NCI-H1105 treated with DMSO at 0.1 percent for 48 hours (cell line): ENCODE results near the gene UCMA.
"Not testable (repeated sequence)": the region's sequence is repeated elsewhere in the genome, so short reads cannot be mapped to it uniquely, and the experiment has no call there.

Source experiments
- DNase-seq: peaks from one replicate; lab custom pipeline; 2025; lab: John Stamatoyannopoulos, UW

UCMA gene

GRCh38 chr10:13234172-13234571, at the start of gene UCMA:
UCMA (minus strand) TSS chr10:13234374; CDS start chr10:13234258, 116 bp downstream.
- DNase-seq, result no peak

- not testable (repeated sequence) for DNase-seq
Measured at GRCh38 chr10:13282348-13282747, 48.2 kb upstream of the UCMA start.

GRCh38 chr10:13276749-13277365, 42.7 kb upstream of the UCMA start:
- DNase-seq, result no peak

- DNase-seq, result not testable (repeated sequence)
Measured at GRCh38 chr10:13276146-13276545, 42.0 kb upstream of the UCMA start.

- DNase-seq, result peak; percentile 29
Measured at GRCh38 chr10:13272164-13272571, 38.0 kb upstream of the UCMA start.

GRCh38 chr10:13271552-13272163, 37.5 kb upstream of the UCMA start:
- DNase-seq, result no peak

GRCh38 chr10:13270877-13271551, 36.8 kb upstream of the UCMA start:
- no peak for DNase-seq

- DNase-seq, result no peak
Measured at GRCh38 chr10:13268841-13269240, 34.7 kb upstream of the UCMA start.

GRCh38 chr10:13268310-13268709, 34.1 kb upstream of the UCMA start:
- no peak for DNase-seq

- no peak for DNase-seq
Measured at GRCh38 chr10:13263591-13263990, 29.4 kb upstream of the UCMA start.

GRCh38 chr10:13262433-13262832, 28.3 kb upstream of the UCMA start:
- DNase-seq, result no peak

GRCh38 chr10:13257621-13258140, 23.5 kb upstream of the UCMA start:
- no peak for DNase-seq

GRCh38 chr10:13256627-13257026, 22.5 kb upstream of the UCMA start:
- no peak for DNase-seq

- no peak for DNase-seq
Measured at GRCh38 chr10:13253726-13254125, 19.6 kb upstream of the UCMA start.

- no peak for DNase-seq
Measured at GRCh38 chr10:13247784-13248183, 13.6 kb upstream of the UCMA start.

- no peak for DNase-seq
Measured at GRCh38 chr10:13247246-13247645, 13.1 kb upstream of the UCMA start.

GRCh38 chr10:13242260-13242659, 8.1 kb upstream of the UCMA start:
- DNase-seq, result not testable (repeated sequence)

- DNase-seq, result no peak
Measured at GRCh38 chr10:13241613-13242012, 7.4 kb upstream of the UCMA start.

- DNase-seq, result no peak
Measured at GRCh38 chr10:13239923-13240322, 5.7 kb upstream of the UCMA start.

- DNase-seq, result no peak
Measured at GRCh38 chr10:13238271-13239077, 4.3 kb upstream of the UCMA start.

- DNase-seq, result no peak
Measured at GRCh38 chr10:13236638-13237037, 2.5 kb upstream of the UCMA start.

GRCh38 chr10:13234736-13235135, 562 bp upstream of the UCMA start:
- DNase-seq, result not testable (repeated sequence)
